H1 (cell line): ENCODE results near the gene TRAPPC2L. TPM values are rescaled to one million over a fixed set of nuclear protein-coding genes. Genes with fewer than 3 reads are reported as not detected.
A peak's percentile ranks its signal among the peaks of the same experiment; 100 is the strongest.

ENCODE experiments used
- CTCF ChIA-PET: fragments of 300-600 bp; sonication (Branson Sonifier 250); formaldehyde crosslinking; loops from one replicate; lab custom pipeline; 2021; ENCODE audit not compliant: partially characterized antibody; lab: Charles Lee
- POLR2A ChIA-PET: fragments of 300-600 bp; sonication (Branson Sonifier 250); formaldehyde crosslinking; loops from one replicate; lab custom pipeline; 2021; ENCODE audit warnings: inconsistent platforms; ENCODE audit not compliant: partially characterized antibody; lab: Charles Lee
- DNase-seq, 2 experiments: peaks; one replicate each; pipeline versions ENCODE4 v3.0.0 to v3.0.0-alpha.2; 2010 to 2022; ENCODE audit warnings: low spot score in 2 of 2, low read depth in 1 of 2, mixed read lengths in 1 of 2
- FAIRE-seq: peaks from 2 replicates; lab custom pipeline; 2011; peaks lifted over from hg19 to GRCh38; lab: Jason Lieb, UNC
- H2AFZ ChIP-seq: 2 replicates; pipeline ENCODE4 v1.8.1; 2012; ENCODE audit warnings: low read length, inconsistent platforms
- H2AK5ac ChIP-seq: 2 replicates; pipeline ENCODE4 v1.6.1; 2013; ENCODE audit warnings: low read depth, low read length
- H2BK120ac ChIP-seq: replicated peaks from 2 replicates; pipeline ENCODE3; 2013; ENCODE audit warnings: low read depth, low read length, inconsistent platforms
- H2BK12ac ChIP-seq: 2 replicates; pipeline ENCODE4 v1.6.1; 2013; ENCODE audit warnings: low read depth, low read length
- H2BK15ac ChIP-seq: 2 replicates; pipeline ENCODE4 v1.6.1; 2013; ENCODE audit warnings: low read length
- H2BK20ac ChIP-seq: 2 replicates; pipeline ENCODE4 v1.6.1; 2013; ENCODE audit warnings: low read length
- H2BK5ac ChIP-seq: 2 replicates; pipeline ENCODE4 v1.6.1; 2013; ENCODE audit warnings: low read depth, low read length
- H3K14ac ChIP-seq: 2 replicates; pipeline ENCODE4 v1.6.1; 2013; ENCODE audit warnings: inconsistent platforms; ENCODE audit not compliant: insufficient read length
- H3K18ac ChIP-seq: 2 replicates; pipeline ENCODE4 v1.6.1; 2013; ENCODE audit warnings: low read length; ENCODE audit errors: extremely low read depth
- H3K23ac ChIP-seq: 2 replicates; pipeline ENCODE4 v1.6.1; 2013; ENCODE audit warnings: inconsistent platforms; ENCODE audit not compliant: insufficient read length
- H3K23me2 ChIP-seq: 2 replicates; pipeline ENCODE4 v1.6.1; 2013; ENCODE audit warnings: low read depth, low read length
- H3K27ac ChIP-seq: 2 replicates; pipeline ENCODE4 v1.6.1; 2011; ENCODE audit warnings: low read depth, low read length, inconsistent platforms
- H3K27me3 ChIP-seq, 4 experiments: replicated peaks in 1 of 4; 1 replicate in 1 of 4; 2 replicates in 3 of 4; pipeline versions ENCODE4 v1.6.1 to v1.8.1; 2011 to 2013; ENCODE audit warnings: low read length in 3 of 4, mild to moderate bottlenecking in 3 of 4, inconsistent platforms in 2 of 4, mixed read lengths in 2 of 4, moderate library complexity in 1 of 4; ENCODE audit not compliant: control insufficient read depth in 3 of 4, insufficient read depth in 3 of 4; ENCODE audit errors: extremely low read depth in 1 of 4
- H3K36me3 ChIP-seq, 4 experiments: 2 replicates each; pipeline versions ENCODE4 v1.6.1 to v1.8.1; 2011 to 2013; ENCODE audit warnings: mild to moderate bottlenecking in 4 of 4, low read length in 3 of 4, moderate library complexity in 2 of 4, control low read depth in 1 of 4, inconsistent platforms in 1 of 4; ENCODE audit not compliant: insufficient read depth in 4 of 4, control insufficient read depth in 2 of 4
- H3K4ac ChIP-seq: replicated peaks from 2 replicates; pipeline ENCODE3; 2013; ENCODE audit warnings: low read length, low read depth, mixed read lengths, inconsistent platforms; ENCODE audit not compliant: insufficient read length
- H3K4me1 ChIP-seq, 4 experiments: replicated peaks in 1 of 4; 1 replicate in 1 of 4; 2 replicates in 3 of 4; pipeline versions ENCODE4 v1.6.1 to v1.8.1; 2011 to 2013; ENCODE audit warnings: low read length in 3 of 4, inconsistent platforms in 2 of 4, mixed read lengths in 1 of 4; ENCODE audit not compliant: insufficient read depth in 4 of 4, control insufficient read depth in 3 of 4
- H3K4me2 ChIP-seq, 2 experiments: 2 replicates each; pipeline versions ENCODE4 v1.6.1 to v1.8.1; 2011 to 2013; ENCODE audit warnings: low read depth in 2 of 2, low read length in 2 of 2, control low read depth in 1 of 2, inconsistent platforms in 1 of 2, mild to moderate bottlenecking in 1 of 2; ENCODE audit not compliant: insufficient read depth in 1 of 2
- H3K4me3 ChIP-seq, 4 experiments: fragments of 200-600, 300-600 bp in 1 of 4; sonication (generic), shearing (Covaris generic), sonication (Bioruptor Twin) in 1 of 4; 2 replicates each; pipeline versions ENCODE4 v1.5.1 to v1.8.1; 2011 to 2016; ENCODE audit warnings: low read length in 4 of 4, low read depth in 3 of 4, control low read depth in 2 of 4, inconsistent platforms in 2 of 4, mild to moderate bottlenecking in 2 of 4, mixed read lengths in 1 of 4, moderate library complexity in 1 of 4; ENCODE audit not compliant: insufficient read depth in 2 of 4; ENCODE audit errors: extremely low read depth in 1 of 4
- H3K56ac ChIP-seq: replicated peaks from 2 replicates; pipeline ENCODE3; 2013; ENCODE audit warnings: low read depth, mild to moderate bottlenecking, mixed read lengths, low read length, inconsistent platforms; ENCODE audit not compliant: insufficient read length
- H3K79me1 ChIP-seq: 2 replicates; pipeline ENCODE4 v1.6.1; 2013; ENCODE audit warnings: low read depth, low read length, control low read depth
- H3K79me2 ChIP-seq, 2 experiments: 2 replicates each; pipeline versions ENCODE4 v1.6.1 to v1.8.1; 2012 to 2013; ENCODE audit warnings: low read length in 2 of 2, mild to moderate bottlenecking in 2 of 2, inconsistent platforms in 1 of 2; ENCODE audit not compliant: insufficient read depth in 2 of 2, control insufficient read depth in 1 of 2
- H3K9ac ChIP-seq, 4 experiments: replicated peaks in 1 of 4; 1 replicate in 1 of 4; 2 replicates in 3 of 4; pipeline versions ENCODE4 v1.6.1 to v1.8.1; 2011 to 2013; ENCODE audit warnings: low read depth in 3 of 4, low read length in 3 of 4, control low read depth in 2 of 4, mild to moderate bottlenecking in 2 of 4, moderate library complexity in 2 of 4, inconsistent platforms in 1 of 4; ENCODE audit errors: extremely low read depth in 1 of 4
- H3K9me3 ChIP-seq, 2 experiments: 2 replicates each; pipeline versions ENCODE4 v1.6.1 to v1.8.1; 2012 to 2013; ENCODE audit warnings: mild to moderate bottlenecking in 2 of 2, moderate library complexity in 2 of 2, control low read depth in 1 of 2, inconsistent platforms in 1 of 2, low read depth in 1 of 2, low read length in 1 of 2, mixed read lengths in 1 of 2; ENCODE audit not compliant: insufficient read depth in 2 of 2
- H4K20me1 ChIP-seq, 2 experiments: replicated peaks in 1 of 2; 2 replicates each; pipeline versions ENCODE3 to v1.8.1; 2011 to 2013; ENCODE audit warnings: inconsistent platforms in 2 of 2, low read length in 2 of 2, mild to moderate bottlenecking in 1 of 2; ENCODE audit not compliant: insufficient read depth in 2 of 2, control insufficient read depth in 1 of 2
- H4K5ac ChIP-seq: 2 replicates; pipeline ENCODE4 v1.6.1; 2013; ENCODE audit warnings: low read length, low read depth, mixed read lengths, inconsistent platforms; ENCODE audit not compliant: insufficient read length
- H4K8ac ChIP-seq: 2 replicates; pipeline ENCODE4 v1.8.0; 2013; ENCODE audit warnings: mild to moderate bottlenecking, moderate library complexity, low read length, inconsistent platforms; ENCODE audit not compliant: insufficient read depth; ENCODE audit errors: extremely low read depth
- H4K91ac ChIP-seq: replicated peaks from 2 replicates; pipeline ENCODE3; 2013; ENCODE audit warnings: low read length, mixed read lengths, inconsistent platforms; ENCODE audit not compliant: insufficient read length
- ASH2L ChIP-seq: fragments of 200-600, 300-600 bp; sonication (generic); IDR thresholded peaks from one replicate; pipeline ENCODE4 v1.7.1; 2017; ENCODE audit warnings: low read length
- ATF2 ChIP-seq: IDR thresholded peaks from 2 replicates; pipeline ENCODE4 v1.6.1; 2012; ENCODE audit warnings: low read length, inconsistent platforms
- ATF3 ChIP-seq: IDR thresholded peaks from 2 replicates; pipeline ENCODE4 v1.6.1; 2011; ENCODE audit warnings: low read depth, mild to moderate bottlenecking, low read length; ENCODE audit not compliant: insufficient read depth
- CBX8 ChIP-seq: fragments of 300-800, 300-1000 bp; sonication (generic); IDR thresholded peaks from 2 replicates; pipeline ENCODE4 v1.7.1; 2016; ENCODE audit warnings: low read depth, low read length, borderline replicate concordance
- CHD1 ChIP-seq: IDR thresholded peaks from 2 replicates; pipeline ENCODE4 v1.6.1; 2012; ENCODE audit warnings: low read depth, low read length, improper control_type of control experiment
- KDM1A ChIP-seq: fragments of 200-600, 300-600 bp; sonication (generic); IDR thresholded peaks from 2 replicates; pipeline ENCODE4 v1.7.1; 2016; ENCODE audit warnings: mild to moderate bottlenecking, low read length, borderline replicate concordance
- POLR2A ChIP-seq, 2 experiments: IDR thresholded peaks; 1 replicate in 1 of 2; 2 replicates in 1 of 2; pipeline ENCODE4 v1.6.1; 2011; ENCODE audit warnings: low read depth in 2 of 2, low read length in 2 of 2, mild to moderate bottlenecking in 2 of 2; ENCODE audit errors: control extremely low read depth in 1 of 2
- RFX5 ChIP-seq: IDR thresholded peaks from 2 replicates; pipeline ENCODE4 v1.6.1; 2011; ENCODE audit warnings: low read depth, low read length, improper control_type of control experiment, borderline replicate concordance
- SP2 ChIP-seq: IDR thresholded peaks from 2 replicates; pipeline ENCODE4 v1.6.1; 2012; ENCODE audit warnings: mild to moderate bottlenecking, low read length, inconsistent platforms
- TAF1 ChIP-seq: IDR thresholded peaks from 2 replicates; pipeline ENCODE4 v1.6.1; 2011; ENCODE audit warnings: mild to moderate bottlenecking, low read depth, low read length
- YY1 ChIP-seq: IDR thresholded peaks from 2 replicates; pipeline ENCODE4 v1.6.1; 2011; ENCODE audit warnings: low read depth, mild to moderate bottlenecking, low read length
- WGBS, 2 experiments: shearing (Covaris generic) in 1 of 2; methylation state at CpG; one replicate each; pipeline versions ENCODE4 v1.1.6 to v1.1.7; 2013 to 2015; ENCODE audit warnings: low lambda C conversion rate in 2 of 2, mixed read lengths in 2 of 2, inconsistent platforms in 1 of 2, low coverage in 1 of 2, missing lambda C conversion rate in 1 of 2; ENCODE audit not compliant: insufficient replicate concordance in 2 of 2, insufficient coverage in 1 of 2, insufficient read length in 1 of 2; ENCODE audit errors: extremely low coverage in 1 of 2, missing lambda C conversion rate in 1 of 2; 5-methylcytosine and 5-hydroxymethylcytosine counted together
- polyA plus RNA-seq, 7 experiments: library from polyadenylated mRNA; depleted of rRNA in 3 of 7; stranded (reverse) in 5 of 7; unstranded in 2 of 7; fragments of >200 nt in 5 of 7; fragments of 200-250 nt in 2 of 7; gene quantifications; 1 replicate in 5 of 7; 2 replicates in 1 of 7; 4 replicates in 1 of 7; pipeline versions ENCODE4 v1.2.1 to v1.2.3, GENCODE V29; 2011 to 2013; ENCODE audit warnings: missing spikeins in 2 of 7, mixed read lengths in 2 of 7
- total RNA-seq: library from RNA; stranded (reverse); fragmentation: NEBNext Ultra II Directional; extraction: Animal tissue kit (Norgen Biotek cat#: 25700); gene quantifications from 2 replicates; pipeline ENCODE4 v1.2.1, GENCODE V29; 2021

TRAPPC2L gene
- total and polyA plus RNA-seq, 2 of the 8 experiments (the other 6 are each of a cell fraction or from before 2014, with no cell fraction given), result 98.7 to 133 TPM

GRCh38 chr16:88809676-88810165, 47.2 kb upstream of the TRAPPC2L start:
- no peaks in the 10 kb centered on the region for H3K9me3 ChIP-seq
- peaks cover 0 to 26% of the 10 kb centered on the region in 2 experiments; a peak in 2 of 4 replicates for H3K79me2 ChIP-seq
- H2BK5ac ChIP-seq, result no peak overlapping the region
- H2BK12ac ChIP-seq, result no peak overlapping the region
- peak overlapping the region; percentile 35; the same call in 1 of the 2 replicates for H4K8ac ChIP-seq
- H2BK20ac ChIP-seq, result no peak overlapping the region
- no peak overlapping the region for H3K14ac ChIP-seq
- H3K9ac ChIP-seq, result peak overlapping the region in 2 of 4 experiments; percentile 25 to 41; a peak in 1 of 7 replicates
- no peak overlapping the region for H2AFZ ChIP-seq
- no peak overlapping the region for H4K91ac ChIP-seq
- peaks cover 14% of the 10 kb centered on the region for H3K23me2 ChIP-seq
- ChIA-PET POLR2A (interaction anchor here (0.6 to 8.1 kb wide), 38 partner anchors 9 to 392 kb away, joined by 3 to 77 read pairs (median 4); partner anchors contain the start of genes CBFA2T3, GALNS, IL17C and SLC22A31), CTCF (interaction anchor here (0.6 to 2.2 kb wide), 14 partner anchors 10 to 404 kb away, joined by 3 to 10 read pairs (median 4); no protein-coding TSS in a partner anchor)
- peaks cover 11% of the 10 kb centered on the region for H3K79me1 ChIP-seq
- WGBS, 2 experiments, result 87% methylated on average over 10 of the region's 10 CpGs; no CpG with 5 or more reads in 1 of the 2 experiments
- H3K4me1 ChIP-seq, result peaks cover 0 to 16% (median 9%) of the 10 kb centered on the region in 4 experiments; a peak in 6 of 7 replicates
- H2BK15ac ChIP-seq, result no peak overlapping the region
- H3K27me3 ChIP-seq, result no peaks in the 10 kb centered on the region
- H3K56ac ChIP-seq, result no peak overlapping the region
- H2AK5ac ChIP-seq, result no peak overlapping the region
- peak overlapping the region; percentile 82 to 90; a peak in 3 of 4 replicates for H3K4me2 ChIP-seq
- DNase-seq (no peak), FAIRE-seq (no peak)
- H3K4ac ChIP-seq, result no peak overlapping the region
- H4K20me1 ChIP-seq, result peaks cover 33 to 48% of the 10 kb centered on the region in 2 experiments
- H3K4me3 ChIP-seq, result peak overlapping the region in 1 of 4 experiments; percentile 80; a peak in 2 of 8 replicates
- peaks cover 36 to 60% (median 46%) of the 10 kb centered on the region in 4 experiments for H3K36me3 ChIP-seq
- no peak overlapping the region for H2BK120ac ChIP-seq
- H3K23ac ChIP-seq, result no peak overlapping the region
- no peak overlapping the region for H3K18ac ChIP-seq
- peak overlapping the region; percentile 16 for H4K5ac ChIP-seq
- 0 out of 2 replicates have a peak overlapping the region, but pooled peaks have one; percentile 19 for H3K27ac ChIP-seq
- TF ChIP-seq ATF3 (no peak), KDM1A (no peak), ATF2 (no peak), CBX8 (no peak), CHD1 (no peak), RFX5 (no peak), POLR2A (IDR thresholded peaks at IDR 0.05; ENCODE audit: control extremely low read depth in 1 of 2, low read depth in 2 of 2, low read length in 2 of 2) (peak in 1 of 2 experiments; percentile 89; a peak in 2 of 3 replicates), ASH2L (no peak), TAF1 (no peak), SP2 (no peak), YY1 (no peak)
